Activated CD8-positive, alpha-beta memory T cell treated with anti-CD3 and anti-CD28 coated beads, Interleukin-2, amount 10 ng/mL, durations not matched to agents 7 days and 5 days (primary cell): ENCODE results near the gene ACOT11. TPM values are rescaled to one million over a fixed set of nuclear protein-coding genes. Genes with fewer than 3 reads are reported as not detected.

Source experiments
- ATAC-seq: fragments of 150-1000 bp; cut with Tn5 transposase; one replicate; pipeline ENCODE4 v1.10.0; 2021; ENCODE audit warnings: moderate library complexity
- CTCF ChIA-PET: fragments of 350-600 bp; sonication (Branson Sonifier 250); formaldehyde crosslinking; loops from one replicate; lab custom pipeline; 2021; ENCODE audit warnings: antibody characterized with exemption; lab: Charles Lee
- DNase-seq: peaks from one replicate; pipeline ENCODE4 v3.0.0-alpha.2; 2020
- H3K27ac Mint-ChIP-seq: one replicate; pipeline ENCODE4 v1.8.0; 2021; ENCODE audit warnings: mild to moderate bottlenecking, mixed read lengths
- H3K27me3 Mint-ChIP-seq: one replicate; pipeline ENCODE4 v1.8.0; 2021; ENCODE audit warnings: mixed read lengths
- H3K36me3 Mint-ChIP-seq: one replicate; pipeline ENCODE4 v1.8.0; 2021; ENCODE audit warnings: mild to moderate bottlenecking, mixed read lengths
- H3K4me1 Mint-ChIP-seq: one replicate; pipeline ENCODE4 v1.8.0; 2021; ENCODE audit warnings: mixed read lengths
- H3K4me3 Mint-ChIP-seq: one replicate; pipeline ENCODE4 v1.8.0; 2021; ENCODE audit warnings: mild to moderate bottlenecking, moderate library complexity, mixed read lengths
- H3K9me3 Mint-ChIP-seq: one replicate; pipeline ENCODE4 v1.8.0; 2022; ENCODE audit warnings: low read depth, mixed read lengths
- total RNA-seq, 2 experiments: library from RNA; stranded (reverse); gene quantifications; one replicate each; pipeline ENCODE4 v1.2.3, GENCODE V29; 2021

ACOT11 gene
- total RNA-seq, 2 experiments from 2014 or later, result 0.58 to 0.96 TPM

- H3K27me3 Mint-ChIP-seq, result peaks cover 23% of the 10 kb centered on the region
- H3K9me3 Mint-ChIP-seq, result no peaks in the 10 kb centered on the region
- no peak overlapping the region for H3K4me3 Mint-ChIP-seq
- ATAC-seq (no peak), DNase-seq (no peak)
- no peaks in the 10 kb centered on the region for H3K4me1 Mint-ChIP-seq
- no peak overlapping the region for H3K27ac Mint-ChIP-seq
- H3K36me3 Mint-ChIP-seq, result no peaks in the 10 kb centered on the region
- CTCF ChIA-PET, result no interaction called here
These were observed 102.4 kb downstream of the ACOT11 start for GRCh38 chr1:54650417-54650816.

GRCh38 chr1:54651608-54652007 is 103.6 kb downstream of the ACOT11 start:
- Mint-ChIP-seq H3K27ac (no peak overlapping the region), H3K4me3 (no peak overlapping the region), H3K36me3 (no peaks in the 10 kb centered on the region), H3K9me3 (no peaks in the 10 kb centered on the region), H3K4me1 (no peaks in the 10 kb centered on the region), H3K27me3 (peaks cover 23% of the 10 kb centered on the region)
- CTCF ChIA-PET, result no interaction called here
- ATAC-seq (no peak), DNase-seq (no peak)

- Mint-ChIP-seq H3K27ac (no peak overlapping the region), H3K36me3 (no peaks in the 10 kb centered on the region), H3K4me3 (no peak overlapping the region), H3K9me3 (no peaks in the 10 kb centered on the region), H3K4me1 (no peaks in the 10 kb centered on the region), H3K27me3 (peaks cover 21% of the 10 kb centered on the region)
- DNase-seq (no peak), ATAC-seq (no peak)
- CTCF ChIA-PET, result no interaction called here
These were observed 104.1 kb downstream of the ACOT11 start for GRCh38 chr1:54652168-54652567.

- peaks cover 23% of the 10 kb centered on the region for H3K27me3 Mint-ChIP-seq
- ATAC-seq (no peak), DNase-seq (no peak)
- no peaks in the 10 kb centered on the region for H3K9me3 Mint-ChIP-seq
- H3K4me1 Mint-ChIP-seq, result no peaks in the 10 kb centered on the region
- H3K27ac Mint-ChIP-seq, result no peak overlapping the region
- H3K36me3 Mint-ChIP-seq, result no peaks in the 10 kb centered on the region
- no peak overlapping the region for H3K4me3 Mint-ChIP-seq
- CTCF ChIA-PET, result interaction anchor here (1.2 kb wide), 1 partner anchor 292 kb away, joined by 4 read pairs; no protein-coding TSS in a partner anchor
These were observed 105.0 kb downstream of the ACOT11 start for GRCh38 chr1:54653036-54653435.

GRCh38 chr1:54658164-54658913 is 110.3 kb downstream of the ACOT11 start:
- no peaks in the 10 kb centered on the region for H3K36me3 Mint-ChIP-seq
- no peaks in the 10 kb centered on the region for H3K9me3 Mint-ChIP-seq
- no peak overlapping the region for H3K27ac Mint-ChIP-seq
- CTCF ChIA-PET, result interaction anchor here (1.6 to 1.8 kb wide), 2 partner anchors 9 to 363 kb away, joined by 4 to 6 read pairs; no protein-coding TSS in a partner anchor
- H3K27me3 Mint-ChIP-seq, result peaks cover 7% of the 10 kb centered on the region
- DNase-seq (no peak), ATAC-seq (no peak)
- no peaks in the 10 kb centered on the region for H3K4me1 Mint-ChIP-seq
- H3K4me3 Mint-ChIP-seq, result no peak overlapping the region

Other genes starting within 250 kb of the ACOT11 start
- 100 to 1,000 TPM in 1 of 2 experiments, 10 to 100 TPM in 1; 88.7 to 116 TPM for gene SSBP3, start 141.8 kb upstream of the ACOT11 start, total RNA-seq
- not detected for gene FAM151A, start 75.3 kb downstream of the ACOT11 start, total RNA-seq
- gene MROH7, start 93.6 kb downstream of the ACOT11 start, total RNA-seq, result not detected
- gene TTC4, start 167.6 kb downstream of the ACOT11 start, total RNA-seq, result 10 to 100 TPM; 19.6 to 26.3 TPM
- 1 to 10 TPM; 5.0 to 6.4 TPM for gene PARS2, start 216.3 kb downstream of the ACOT11 start, total RNA-seq